ENCODE results near the gene DIP2C.
"Not testable (repeated sequence)": the region's sequence is repeated elsewhere in the genome, so short reads cannot be mapped to it uniquely, and the experiment has no call there.

DIP2C gene

GRCh38 chr10:547591-548081 is 141.8 kb downstream of the DIP2C start:
- no peak for DNase-seq

- no peak for DNase-seq
Observed at GRCh38 chr10:546971-547590, 142.4 kb downstream of the DIP2C start.

GRCh38 chr10:546451-546850 is 143.0 kb downstream of the DIP2C start:
- no peak for DNase-seq

- DNase-seq = no peak
Observed at GRCh38 chr10:543862-544822, 145.3 kb downstream of the DIP2C start.

- DNase-seq = no peak
Observed at GRCh38 chr10:543131-543530, 146.3 kb downstream of the DIP2C start.

GRCh38 chr10:541750-542371 is 147.6 kb downstream of the DIP2C start:
- DNase-seq = no peak

GRCh38 chr10:541041-541440 is 148.4 kb downstream of the DIP2C start:
- DNase-seq = no peak

- no peak for DNase-seq
Observed at GRCh38 chr10:538895-539294, 150.6 kb downstream of the DIP2C start.

- DNase-seq = no peak
Observed at GRCh38 chr10:536935-537334, 152.5 kb downstream of the DIP2C start.

GRCh38 chr10:536371-536925 is 153.0 kb downstream of the DIP2C start:
- DNase-seq = no peak

- no peak for DNase-seq
Observed at GRCh38 chr10:535952-536351, 153.5 kb downstream of the DIP2C start.

- no peak for DNase-seq
Observed at GRCh38 chr10:535051-535450, 154.4 kb downstream of the DIP2C start.

- DNase-seq = no peak
Observed at GRCh38 chr10:534047-534566, 155.4 kb downstream of the DIP2C start.

- DNase-seq = no peak
Observed at GRCh38 chr10:533611-534010, 155.9 kb downstream of the DIP2C start.

GRCh38 chr10:533186-533585 is 156.3 kb downstream of the DIP2C start:
- DNase-seq = no peak

- not testable (repeated sequence) for DNase-seq
Observed at GRCh38 chr10:532331-532730, 157.1 kb downstream of the DIP2C start.

- DNase-seq = no peak
Observed at GRCh38 chr10:531541-531940, 157.9 kb downstream of the DIP2C start.

- no peak for DNase-seq
Observed at GRCh38 chr10:530717-531116, 158.8 kb downstream of the DIP2C start.

- no peak for DNase-seq
Observed at GRCh38 chr10:529468-530230, 159.8 kb downstream of the DIP2C start.

- DNase-seq = no peak
Observed at GRCh38 chr10:528173-529165, 161.0 kb downstream of the DIP2C start.

GRCh38 chr10:527416-527815 is 162.1 kb downstream of the DIP2C start:
- DNase-seq = no peak

All from activated CD4-positive, alpha-beta T cell treated with anti-CD3 and anti-CD28 coated beads, Interleukin-2, amount 50 U/mL, for 48 hours (primary cell).